GM18507 (cell line): ENCODE results near the gene NLRP12.
"Not testable (repeated sequence)": the region's sequence is repeated elsewhere in the genome, so short reads cannot be mapped to it uniquely, and the experiment has no call there.

Experiments used
- DNase-seq: peaks from one replicate; pipeline ENCODE4 v3.0.0; 2011; ENCODE audit warnings: low read depth; ENCODE audit not compliant: insufficient read length; ENCODE audit errors: extremely low spot score
- FAIRE-seq: peaks from 2 replicates; lab custom pipeline; 2011; peaks lifted over from hg19 to GRCh38; lab: Jason Lieb, UNC

Gene NLRP12

DNA sequence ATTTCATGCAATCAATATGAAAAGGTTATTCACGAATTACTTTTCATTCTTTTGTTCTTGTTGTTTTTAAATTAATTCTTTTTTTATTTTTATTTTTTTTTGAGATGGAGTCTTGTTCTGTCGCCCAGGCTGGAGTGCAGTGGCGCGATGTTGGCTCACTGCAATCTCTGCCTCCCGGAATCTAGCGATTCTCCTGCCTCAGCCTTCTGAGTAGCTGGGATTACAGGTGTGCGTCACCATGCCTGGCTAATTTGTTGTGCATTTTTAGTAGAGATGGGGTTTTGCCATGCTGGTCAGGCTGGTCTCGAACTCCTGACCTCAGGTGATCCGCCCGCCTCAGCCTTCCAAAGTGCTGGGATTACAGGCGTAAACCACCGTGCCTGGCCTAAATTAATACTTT lies 16.1 kb upstream of the NLRP12 start:
- not testable (repeated sequence) for DNase-seq, FAIRE-seq

GRCh38 chr19:53838446-53838845 lies 14.3 kb upstream of the NLRP12 start:
- DNase-seq, FAIRE-seq: not testable (repeated sequence)

DNA sequence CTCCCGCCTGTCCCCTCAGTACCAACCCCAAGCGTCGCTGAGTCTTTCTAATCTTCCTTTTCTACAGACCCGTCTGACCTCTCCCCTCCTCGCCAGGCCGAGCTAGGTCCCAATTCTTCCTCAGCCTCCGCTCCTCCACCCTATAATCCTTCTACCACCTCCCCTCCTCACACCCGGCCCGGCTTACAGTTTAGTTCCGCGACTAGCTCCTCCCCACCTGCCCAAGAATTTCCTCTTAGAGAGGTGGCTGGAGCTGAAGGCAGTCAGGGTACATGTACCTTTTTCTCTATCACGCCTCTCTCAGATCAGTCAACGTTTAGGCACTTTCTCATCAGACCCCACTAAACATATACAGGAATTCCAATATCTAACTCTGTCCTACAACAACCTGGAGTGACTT lies 8.7 kb upstream of the NLRP12 start:
- not testable (repeated sequence) for DNase-seq, FAIRE-seq

GRCh38 chr19:53828531-53828930 lies 4.4 kb upstream of the NLRP12 start:
- no peak for DNase-seq
- FAIRE-seq = no peak

- FAIRE-seq = no peak
- DNase-seq = no peak
Measured at GRCh38 chr19:53826876-53827275, 2.8 kb upstream of the NLRP12 start.

DNA sequence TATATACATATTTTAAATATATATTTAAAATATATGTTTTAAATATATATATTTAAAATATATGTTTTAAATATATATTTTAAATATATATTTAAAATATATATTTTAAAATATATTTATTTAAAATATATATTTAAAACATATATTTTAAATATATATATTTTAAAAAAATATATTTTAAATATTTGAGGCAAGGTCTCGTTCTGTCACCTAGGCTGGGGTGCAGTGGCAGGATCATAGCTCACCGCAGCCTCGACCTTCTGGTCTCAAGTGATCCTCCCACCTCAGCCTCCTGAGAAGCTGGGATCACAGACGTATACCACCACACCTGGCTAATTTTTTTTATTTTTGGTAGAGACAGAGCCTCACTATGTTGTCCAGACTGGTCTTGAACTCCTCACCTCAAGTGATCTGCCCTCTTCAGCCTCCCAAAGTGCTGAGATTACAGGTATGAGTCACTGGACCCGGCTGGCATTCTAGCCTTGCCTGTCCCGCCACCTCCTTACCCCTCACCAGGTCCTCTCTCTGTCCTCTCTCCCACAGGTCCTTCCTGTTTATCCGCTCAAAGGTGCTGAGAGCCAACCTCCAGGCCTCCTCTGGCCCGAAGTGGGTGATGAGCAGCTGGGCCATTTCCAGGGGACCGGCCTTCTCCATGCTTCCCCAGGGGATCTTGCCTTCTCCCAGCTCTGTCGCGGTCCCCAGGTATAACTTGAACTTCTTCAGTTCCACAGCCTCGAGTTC lies 564 bp downstream of the NLRP12 start:
- no peak for FAIRE-seq
- DNase-seq = no peak

DNA sequence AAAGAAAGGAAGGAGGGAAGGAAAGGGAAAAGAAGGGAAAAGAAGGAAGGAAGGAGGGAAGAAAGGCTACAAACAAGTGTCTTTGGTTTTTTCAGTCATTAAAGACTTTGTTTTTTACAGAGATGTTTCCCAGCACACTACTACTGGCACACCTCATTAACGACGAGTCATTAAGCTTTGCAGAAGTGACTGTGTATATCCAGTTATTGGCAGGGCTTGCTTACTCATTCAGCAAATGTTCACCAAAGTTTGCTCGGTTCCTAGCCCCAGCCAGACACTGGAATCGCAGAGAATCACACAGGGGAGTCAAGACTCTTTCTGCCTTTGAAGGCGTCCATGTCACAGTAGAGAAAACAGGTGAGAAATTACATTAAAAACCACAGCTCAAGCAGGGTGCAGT lies 4.3 kb downstream of the NLRP12 start:
- DNase-seq (no peak), FAIRE-seq (no peak)

- FAIRE-seq (no peak), DNase-seq (no peak)
Measured at GRCh38 chr19:53818756-53819155, 5.4 kb downstream of the NLRP12 start.

DNA sequence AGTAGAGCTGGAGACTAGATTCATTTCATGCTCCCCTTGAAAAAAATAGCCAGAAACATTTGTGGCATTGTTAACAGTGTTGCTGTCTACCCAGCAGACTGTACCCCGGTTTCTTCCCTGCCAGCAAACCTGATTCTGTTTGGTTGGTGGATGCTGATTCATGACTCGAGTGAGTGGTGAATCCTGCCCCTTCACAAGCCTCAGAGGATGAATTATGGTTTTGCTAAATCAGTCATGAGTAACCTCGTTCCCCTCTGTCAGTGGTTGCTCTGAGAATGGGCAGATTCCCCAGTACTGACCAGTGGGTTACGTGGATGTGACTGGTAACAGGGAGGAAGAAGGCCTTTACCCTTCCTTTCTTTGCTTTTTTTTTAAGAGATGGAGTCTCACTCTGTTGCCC lies 10.1 kb downstream of the NLRP12 start:
- FAIRE-seq (no peak), DNase-seq (no peak)

GRCh38 chr19:53812335-53812734 lies 11.8 kb downstream of the NLRP12 start:
- DNase-seq (no peak), FAIRE-seq (no peak)

GRCh38 chr19:53810891-53811290 lies 13.2 kb downstream of the NLRP12 start:
- DNase-seq (no peak), FAIRE-seq (no peak)

DNA sequence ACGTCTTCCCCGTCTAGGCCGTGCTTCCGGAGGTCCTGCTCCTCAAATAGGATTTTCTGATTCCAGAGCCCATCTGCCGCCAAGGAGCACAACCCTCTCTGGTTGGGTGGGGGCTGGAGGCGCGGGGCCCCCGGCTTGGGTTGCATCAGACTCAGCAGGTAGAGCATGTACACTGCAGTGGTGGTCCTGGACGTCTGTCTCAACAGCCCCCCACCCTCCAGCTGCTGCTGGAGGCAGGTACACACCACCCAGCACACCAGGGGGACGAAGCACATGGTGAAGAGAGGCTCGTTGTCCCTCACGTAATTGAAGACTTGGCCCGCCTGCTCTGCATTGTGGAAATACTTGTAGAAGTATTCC lies 13.9 kb downstream of the NLRP12 start:
- DNase-seq (no peak), FAIRE-seq (no peak)

DNA sequence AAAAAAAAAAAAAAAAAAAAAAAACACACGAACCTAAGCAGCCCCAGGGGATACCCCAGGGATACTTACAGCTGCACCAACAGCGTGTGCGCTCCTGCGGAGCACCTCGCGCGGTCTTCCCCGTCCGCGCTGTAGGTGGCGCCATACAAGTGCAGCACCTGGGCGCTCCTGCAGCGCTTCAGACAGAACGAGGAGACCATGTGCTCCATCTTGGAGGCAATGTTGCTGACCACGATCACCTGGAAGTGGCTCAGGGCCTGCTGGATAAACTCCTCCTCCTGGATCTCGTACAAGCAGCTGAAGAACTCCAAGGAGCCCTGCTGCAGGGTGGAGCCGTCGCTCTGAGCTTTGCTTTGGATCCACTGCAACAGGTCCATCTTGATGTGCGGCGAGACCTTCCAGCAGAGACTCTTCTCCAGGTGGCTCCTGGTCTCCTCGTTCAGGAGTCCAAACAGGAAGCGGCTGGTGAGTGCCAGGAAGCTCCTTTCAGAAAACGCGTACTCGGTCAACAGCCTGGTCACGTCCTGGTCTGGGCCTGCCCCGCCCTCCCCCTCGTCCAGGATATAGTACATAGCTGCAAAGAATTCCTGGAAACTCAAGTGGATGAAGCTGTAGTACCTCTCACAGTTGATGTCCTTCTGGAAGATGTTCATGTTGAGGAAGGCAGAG lies 14.5 kb downstream of the NLRP12 start:
- DNase-seq = no peak
- FAIRE-seq = no peak

DNA sequence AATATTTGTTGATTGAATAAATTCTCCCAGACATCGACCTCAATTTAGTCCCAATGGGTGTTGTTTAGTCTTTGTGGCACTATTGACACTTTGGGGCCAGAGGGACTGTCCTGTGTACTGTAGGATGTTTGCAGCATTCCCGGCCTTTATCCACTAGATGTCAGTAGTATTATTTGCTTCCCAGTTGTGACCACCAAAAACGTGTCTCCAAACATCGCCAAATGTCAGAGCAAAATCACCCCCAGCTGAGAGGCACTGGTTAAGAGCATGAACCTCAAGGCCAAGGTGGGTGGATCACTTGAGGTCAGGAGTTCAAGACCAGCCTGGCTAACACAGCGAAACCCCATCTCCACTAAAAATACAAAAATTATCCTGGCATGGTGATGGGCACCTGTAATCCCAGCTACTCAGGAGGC lies 15.4 kb downstream of the NLRP12 start:
- no peak for FAIRE-seq
- no peak for DNase-seq

DNA sequence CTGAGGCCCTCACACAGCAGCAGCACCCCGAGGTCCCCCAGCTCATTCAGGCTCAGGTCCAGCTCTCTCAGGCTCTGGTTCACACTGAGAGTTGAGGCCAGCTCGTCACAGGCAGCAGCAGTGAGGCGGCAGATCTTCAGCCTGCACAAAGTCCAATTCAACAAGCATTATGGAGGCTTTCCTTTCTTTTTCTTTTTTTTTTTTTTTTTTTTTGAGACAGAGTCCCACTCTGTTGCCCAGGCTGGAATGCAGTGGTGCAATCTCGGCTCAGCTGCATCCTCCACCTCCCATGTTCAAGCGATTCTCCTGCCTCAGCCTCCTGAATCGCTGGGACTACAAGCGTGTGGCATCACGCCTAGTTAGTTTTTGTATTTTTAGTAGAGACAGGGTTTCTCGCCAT lies 22.9 kb downstream of the NLRP12 start:
- no peak for FAIRE-seq
- DNase-seq = no peak

DNA sequence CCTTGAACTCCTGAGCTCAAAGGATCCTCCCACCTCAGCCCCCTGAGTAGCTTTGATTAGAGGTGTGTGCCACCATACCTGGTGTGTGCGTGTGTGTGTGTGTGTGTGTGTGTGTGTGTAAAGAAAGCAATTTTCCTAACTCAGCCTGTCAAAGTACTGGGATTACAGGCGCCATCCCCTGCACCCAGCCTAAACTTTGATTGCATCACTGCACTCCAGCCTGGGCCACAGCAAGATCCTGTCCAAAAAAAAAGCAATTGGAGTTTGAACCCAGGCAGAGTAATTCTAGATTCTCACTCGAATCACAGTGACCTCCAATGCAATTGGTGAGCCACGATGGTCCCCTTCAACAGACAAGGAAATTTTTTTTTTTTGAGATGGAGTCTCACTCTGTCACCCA lies 29.1 kb downstream of the NLRP12 start:
- no peak for FAIRE-seq
- DNase-seq = no peak

- FAIRE-seq (peak; percentile 64), DNase-seq (peak; percentile 32)
Measured at GRCh38 chr19:53792721-53793433, 31.2 kb downstream of the NLRP12 start.

GRCh38 chr19:53789708-53790678 lies 34.1 kb downstream of the NLRP12 start:
- no peak for FAIRE-seq
- no peak for DNase-seq

GRCh38 chr19:53787266-53787665 lies 36.8 kb downstream of the NLRP12 start:
- FAIRE-seq (no peak), DNase-seq (no peak)

GRCh38 chr19:53786744-53787143 lies 37.4 kb downstream of the NLRP12 start:
- no peak for FAIRE-seq
- DNase-seq = no peak
